ENCODE results near the gene PPP2R3A.

The PPP2R3A gene

GRCh38 chr3:135970506-135971116 lies 5.1 kb downstream of the PPP2R3A start:
- no peak for DNase-seq

GRCh38 chr3:135973841-135974240 lies 8.3 kb downstream of the PPP2R3A start:
- DNase-seq = no peak

- DNase-seq = no peak
Observed at GRCh38 chr3:135975053-135975452, 9.5 kb downstream of the PPP2R3A start.

- DNase-seq = no peak
Observed at GRCh38 chr3:135975536-135975935, 10.0 kb downstream of the PPP2R3A start.

GRCh38 chr3:135980343-135980742 lies 14.8 kb downstream of the PPP2R3A start:
- no peak for DNase-seq

GRCh38 chr3:135981701-135982403 lies 16.3 kb downstream of the PPP2R3A start:
- no peak for DNase-seq

- no peak for DNase-seq
Observed at GRCh38 chr3:135982404-135982761, 16.9 kb downstream of the PPP2R3A start.

GRCh38 chr3:135982922-135983581 lies 17.5 kb downstream of the PPP2R3A start:
- no peak for DNase-seq

GRCh38 chr3:135987661-135988060 lies 22.1 kb downstream of the PPP2R3A start:
- DNase-seq = no peak

GRCh38 chr3:135989242-135989641 lies 23.7 kb downstream of the PPP2R3A start:
- DNase-seq = no peak

GRCh38 chr3:135990903-135991302 lies 25.4 kb downstream of the PPP2R3A start:
- no peak for DNase-seq

- no peak for DNase-seq
Observed at GRCh38 chr3:135991621-135992020, 26.1 kb downstream of the PPP2R3A start.

- no peak for DNase-seq
Observed at GRCh38 chr3:135992072-135992471, 26.5 kb downstream of the PPP2R3A start.

GRCh38 chr3:135994708-135995337 lies 29.3 kb downstream of the PPP2R3A start:
- DNase-seq = no peak

- DNase-seq = no peak
Observed at GRCh38 chr3:135995766-135996165, 30.2 kb downstream of the PPP2R3A start.

- DNase-seq = no peak
Observed at GRCh38 chr3:135997554-135998320, 32.2 kb downstream of the PPP2R3A start.

GRCh38 chr3:136008221-136008620 lies 42.7 kb downstream of the PPP2R3A start:
- no peak for DNase-seq

- DNase-seq = peak; percentile 24
Observed at GRCh38 chr3:136008732-136009470, 43.4 kb downstream of the PPP2R3A start.

- DNase-seq = no peak
Observed at GRCh38 chr3:136018876-136019275, 53.3 kb downstream of the PPP2R3A start.

GRCh38 chr3:136021803-136022202 lies 56.3 kb downstream of the PPP2R3A start:
- no peak for DNase-seq

- DNase-seq = no peak
Observed at GRCh38 chr3:136022529-136023263, 57.2 kb downstream of the PPP2R3A start.
